Left renal pelvis (tissue), 4 donors: Measurements from ENCODE around the gene GDPGP1. TPM values are rescaled to one million over a fixed set of nuclear protein-coding genes. Genes with fewer than 3 reads are reported as not detected.

Experiments
- DNase-seq, 4 donors: peaks; one replicate each; pipeline ENCODE4 v3.0.0-alpha.2; 2013; ENCODE audit warnings: low read depth in 4 of 4, low spot score in 3 of 4
- polyA plus RNA-seq, 4 donors: library from polyadenylated mRNA; unstranded; fragments of 120-200 nt; gene quantifications; one replicate each; pipeline ENCODE4 v1.2.1, GENCODE V29; 2013; ENCODE audit not compliant: insufficient read length in 4 of 4

GDPGP1 gene
- polyA plus RNA-seq, 4 donors = 2.2 to 5.0 (median 4.2) TPM

- no peak for DNase-seq
Observed at GRCh38 chr15:90223441-90224165, 10.4 kb upstream of the GDPGP1 start.

GRCh38 chr15:90225047-90225446 is 9.0 kb upstream of the GDPGP1 start:
- DNase-seq = no peak

- no peak for DNase-seq
Observed at GRCh38 chr15:90225504-90226234, 8.3 kb upstream of the GDPGP1 start.

- no peak for DNase-seq
Observed at GRCh38 chr15:90227336-90227735, 6.7 kb upstream of the GDPGP1 start.

- no peak for DNase-seq
Observed at GRCh38 chr15:90227816-90228772, 5.9 kb upstream of the GDPGP1 start.

GRCh38 chr15:90228960-90229359 is 5.0 kb upstream of the GDPGP1 start:
- no peak for DNase-seq

- DNase-seq = no peak
Observed at GRCh38 chr15:90230071-90230494, 3.9 kb upstream of the GDPGP1 start.

- no peak for DNase-seq
Observed at GRCh38 chr15:90230610-90231009, 3.4 kb upstream of the GDPGP1 start.

GRCh38 chr15:90231028-90232017 is 2.7 kb upstream of the GDPGP1 start:
- DNase-seq = no peak

- no peak for DNase-seq
Observed at GRCh38 chr15:90232196-90232595, 1.8 kb upstream of the GDPGP1 start.

- DNase-seq = no peak
Observed at GRCh38 chr15:90232941-90233386, 1.0 kb upstream of the GDPGP1 start.

- peak in 3 of 4 donors; percentile 79 to 90 (median 90) for DNase-seq
Observed at GRCh38 chr15:90233387-90234095, 468 bp upstream of the GDPGP1 start, which contains the start of gene CIB1. CIB1 (minus strand) TSS chr15:90233941; CDS start chr15:90233885, 56 bp downstream.

- no peak for DNase-seq
Observed at GRCh38 chr15:90239371-90239770, 5.4 kb downstream of the GDPGP1 start.

GRCh38 chr15:90240856-90241255 is 6.8 kb downstream of the GDPGP1 start:
- no peak for DNase-seq

GRCh38 chr15:90241343-90242192 is 7.6 kb downstream of the GDPGP1 start:
- DNase-seq = no peak

- no peak for DNase-seq
Observed at GRCh38 chr15:90243943-90244639, 10.1 kb downstream of the GDPGP1 start.

GRCh38 chr15:90248789-90249202 is 14.8 kb downstream of the GDPGP1 start:
- DNase-seq = no peak
